ENCODE measurements around the gene PDE6A.

Gene PDE6A

GRCh38 chr5:149811453-149811852 lies 133.1 kb downstream of the PDE6A start:
- DNase-seq, result no peak
- no peak for TF ChIP-seq POLR2A (IDR thresholded peaks at IDR 0.05; ENCODE audit: low read length)
- no peak for TF ChIP-seq GATA1 (IDR thresholded peaks at IDR 0.05; ENCODE audit: low read depth, low read length)

GRCh38 chr5:149810856-149811255 lies 133.7 kb downstream of the PDE6A start:
- TF ChIP-seq GATA1 (IDR thresholded peaks at IDR 0.05; ENCODE audit: low read depth, low read length), result no peak
- TF ChIP-seq POLR2A (IDR thresholded peaks at IDR 0.05; ENCODE audit: low read length), result no peak
- peak; percentile 68 to 74 for DNase-seq

- peak; percentile 30 to 41 for DNase-seq
- no peak for TF ChIP-seq POLR2A (IDR thresholded peaks at IDR 0.05; ENCODE audit: low read length)
- TF ChIP-seq GATA1 (IDR thresholded peaks at IDR 0.05; ENCODE audit: low read depth, low read length), result no peak
Measured at GRCh38 chr5:149809931-149810691, 134.5 kb downstream of the PDE6A start.

- peak; percentile 32 to 42 for DNase-seq
- TF ChIP-seq POLR2A (IDR thresholded peaks at IDR 0.05; ENCODE audit: low read length), result no peak
- no peak for TF ChIP-seq GATA1 (IDR thresholded peaks at IDR 0.05; ENCODE audit: low read depth, low read length)
Measured at GRCh38 chr5:149808264-149808982, 136.2 kb downstream of the PDE6A start.

Measured in erythroblast (primary cell).